ENCODE data around the gene FUOM.
A peak's percentile ranks its signal among the peaks of the same experiment; 100 is the strongest.

The FUOM gene

DNA sequence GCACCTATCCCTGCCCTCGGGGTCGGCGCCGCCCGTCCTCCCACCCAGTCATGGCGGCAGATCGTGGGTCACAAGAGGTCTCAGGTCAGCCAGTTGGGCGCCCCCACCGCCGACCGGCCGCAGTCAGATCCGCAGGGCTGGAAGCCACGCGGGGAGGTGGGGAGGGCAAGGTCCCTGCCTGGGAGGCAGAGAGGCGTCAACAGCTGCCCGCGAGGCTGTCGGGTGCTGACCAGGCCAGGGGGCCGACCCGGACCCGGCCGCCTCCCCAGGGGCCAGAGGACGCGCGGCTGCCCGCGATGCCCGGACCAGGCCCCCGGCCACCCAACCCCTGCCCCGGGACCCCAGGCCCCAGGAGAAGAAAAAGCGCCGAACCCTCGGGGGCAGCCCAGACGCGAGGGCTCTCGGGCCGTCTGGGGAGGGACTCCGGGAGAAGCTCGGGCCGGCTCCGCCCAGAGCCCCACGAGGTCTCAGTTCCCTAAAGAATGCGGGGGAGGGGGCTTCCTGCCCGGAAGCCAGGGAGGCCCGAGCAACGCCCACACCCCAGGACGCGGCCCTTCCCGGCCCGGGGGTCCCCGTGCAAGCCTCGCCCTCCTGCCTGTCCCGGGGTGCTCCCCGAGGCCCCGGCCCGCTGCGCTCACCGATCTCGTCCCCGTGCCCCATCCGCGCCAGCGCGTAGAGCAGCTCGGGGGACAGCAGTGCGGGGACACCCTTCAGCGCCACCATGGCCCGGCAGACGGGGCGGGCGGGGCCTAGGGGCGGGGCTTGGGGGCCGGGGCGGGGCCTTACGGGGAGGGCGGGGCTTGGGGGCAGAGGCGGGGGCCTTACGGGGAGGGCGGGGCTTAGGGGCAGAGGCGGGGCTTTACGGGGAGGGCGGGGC is at the start of gene FUOM:
TSS of gene FUOM (minus strand) at position 735 of the 877 bp plus-strand sequence. CDS start at position 723, 12 bp downstream.
- peaks cover 44% of the 10 kb centered on the region for H3K36me3 ChIP-seq (ENCODE audit: insufficient read depth, insufficient read length, low read length)
- H3K27me3 ChIP-seq (ENCODE audit: insufficient read depth, insufficient read length) = no peaks in the 10 kb centered on the region
- H3K9ac ChIP-seq (ENCODE audit: insufficient read length, low read depth) = peak within 1 kb of the TSS; percentile 88
- DNase-seq (ENCODE audit: low read depth, low spot score) = peak; percentile 67
- TF ChIP-seq YY1 (IDR thresholded peaks at IDR 0.05; ENCODE audit: insufficient read depth, insufficient read length) (no peak), SUZ12 (IDR thresholded peaks at IDR 0.05; ENCODE audit: extremely low read depth, insufficient read depth, insufficient read length) (no peak), ZNF274 (IDR thresholded peaks at IDR 0.05; ENCODE audit: low read depth, low read length) (no peak)
- peaks cover 4% of the 10 kb centered on the region for H3K4me1 ChIP-seq (ENCODE audit: insufficient read depth, insufficient read length)
- peak within 1 kb of the TSS; percentile 74 for H3K4me3 ChIP-seq (ENCODE audit: insufficient read length, low read depth)
- no peaks in the 10 kb centered on the region for H3K9me3 ChIP-seq (ENCODE audit: insufficient read depth, low read length)

- no peak overlapping the region for H3K4me3 ChIP-seq (ENCODE audit: insufficient read length, low read depth)
- no peaks in the 10 kb centered on the region for H3K4me1 ChIP-seq (ENCODE audit: insufficient read depth, insufficient read length)
- H3K9me3 ChIP-seq (ENCODE audit: insufficient read depth, low read length) = peaks cover 2% of the 10 kb centered on the region; the same call in 1 of the 2 replicates
- peaks cover 63% of the 10 kb centered on the region for H3K36me3 ChIP-seq (ENCODE audit: insufficient read depth, insufficient read length, low read length)
- no peak for DNase-seq (ENCODE audit: low read depth, low spot score)
- H3K27me3 ChIP-seq (ENCODE audit: insufficient read depth, insufficient read length) = no peaks in the 10 kb centered on the region
- TF ChIP-seq ZNF274 (IDR thresholded peaks at IDR 0.05; ENCODE audit: low read depth, low read length) = no peak
- H3K9ac ChIP-seq (ENCODE audit: insufficient read length, low read depth) = no peak overlapping the region
Observed at GRCh38 chr10:133405844-133406527, 48.2 kb upstream of the FUOM start.

DNA sequence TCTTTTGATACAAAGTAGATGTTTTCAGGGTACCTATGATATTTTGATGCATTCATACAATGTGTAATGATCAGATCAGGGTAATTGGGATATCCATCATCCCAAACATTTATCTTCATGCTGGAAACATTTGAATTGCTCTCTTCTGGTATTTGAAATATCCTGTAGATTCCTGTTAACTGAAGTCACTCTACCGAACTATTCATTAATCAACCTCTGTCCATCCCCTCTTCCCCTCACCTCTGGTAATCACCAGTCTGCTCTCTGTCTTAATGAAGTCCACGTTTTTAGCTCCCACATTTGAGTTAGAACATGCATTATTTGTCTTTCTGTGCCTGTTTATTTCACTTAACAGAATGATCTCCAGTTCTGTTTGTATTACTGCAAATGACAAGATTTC is 47.5 kb upstream of the FUOM start:
- Histone ChIP-seq H3K36me3 (ENCODE audit: insufficient read depth, insufficient read length, low read length) (peaks cover 66% of the 10 kb centered on the region), H3K4me3 (ENCODE audit: insufficient read length, low read depth) (no peak overlapping the region), H3K4me1 (ENCODE audit: insufficient read depth, insufficient read length) (no peaks in the 10 kb centered on the region), H3K9me3 (ENCODE audit: insufficient read depth, low read length) (no peaks in the 10 kb centered on the region; the same call in 1 of the 2 replicates), H3K27me3 (ENCODE audit: insufficient read depth, insufficient read length) (no peaks in the 10 kb centered on the region), H3K9ac (ENCODE audit: insufficient read length, low read depth) (no peak overlapping the region)
- TF ChIP-seq SUZ12 (IDR thresholded peaks at IDR 0.05; ENCODE audit: extremely low read depth, insufficient read depth, insufficient read length) = no peak
- TF ChIP-seq YY1 (IDR thresholded peaks at IDR 0.05; ENCODE audit: insufficient read depth, insufficient read length) = no peak
- no peak for TF ChIP-seq ZNF274 (IDR thresholded peaks at IDR 0.05; ENCODE audit: low read depth, low read length)
- no peak for DNase-seq (ENCODE audit: low read depth, low spot score)

GRCh38 chr10:133403784-133404183 is 46.0 kb upstream of the FUOM start:
- no peak for DNase-seq (ENCODE audit: low read depth, low spot score)
- Histone ChIP-seq H3K36me3 (ENCODE audit: insufficient read depth, insufficient read length, low read length) (peaks cover 72% of the 10 kb centered on the region), H3K4me3 (ENCODE audit: insufficient read length, low read depth) (no peak overlapping the region), H3K9ac (ENCODE audit: insufficient read length, low read depth) (no peak overlapping the region), H3K27me3 (ENCODE audit: insufficient read depth, insufficient read length) (no peaks in the 10 kb centered on the region), H3K4me1 (ENCODE audit: insufficient read depth, insufficient read length) (no peaks in the 10 kb centered on the region), H3K9me3 (ENCODE audit: insufficient read depth, low read length) (no peaks in the 10 kb centered on the region; the same call in 1 of the 2 replicates)
- TF ChIP-seq SUZ12 (IDR thresholded peaks at IDR 0.05; ENCODE audit: extremely low read depth, insufficient read depth, insufficient read length) (no peak), YY1 (IDR thresholded peaks at IDR 0.05; ENCODE audit: insufficient read depth, insufficient read length) (no peak), ZNF274 (IDR thresholded peaks at IDR 0.05; ENCODE audit: low read depth, low read length) (no peak)

GRCh38 chr10:133403359-133403758 is 45.5 kb upstream of the FUOM start:
- Histone ChIP-seq H3K9me3 (ENCODE audit: insufficient read depth, low read length) (no peaks in the 10 kb centered on the region; the same call in 1 of the 2 replicates), H3K27me3 (ENCODE audit: insufficient read depth, insufficient read length) (no peaks in the 10 kb centered on the region), H3K4me1 (ENCODE audit: insufficient read depth, insufficient read length) (no peaks in the 10 kb centered on the region), H3K9ac (ENCODE audit: insufficient read length, low read depth) (no peak overlapping the region), H3K36me3 (ENCODE audit: insufficient read depth, insufficient read length, low read length) (peaks cover 76% of the 10 kb centered on the region), H3K4me3 (ENCODE audit: insufficient read length, low read depth) (no peak overlapping the region)
- no peak for DNase-seq (ENCODE audit: low read depth, low spot score)
- TF ChIP-seq SUZ12 (IDR thresholded peaks at IDR 0.05; ENCODE audit: extremely low read depth, insufficient read depth, insufficient read length) (no peak), YY1 (IDR thresholded peaks at IDR 0.05; ENCODE audit: insufficient read depth, insufficient read length) (no peak), ZNF274 (IDR thresholded peaks at IDR 0.05; ENCODE audit: low read depth, low read length) (no peak)

DNA sequence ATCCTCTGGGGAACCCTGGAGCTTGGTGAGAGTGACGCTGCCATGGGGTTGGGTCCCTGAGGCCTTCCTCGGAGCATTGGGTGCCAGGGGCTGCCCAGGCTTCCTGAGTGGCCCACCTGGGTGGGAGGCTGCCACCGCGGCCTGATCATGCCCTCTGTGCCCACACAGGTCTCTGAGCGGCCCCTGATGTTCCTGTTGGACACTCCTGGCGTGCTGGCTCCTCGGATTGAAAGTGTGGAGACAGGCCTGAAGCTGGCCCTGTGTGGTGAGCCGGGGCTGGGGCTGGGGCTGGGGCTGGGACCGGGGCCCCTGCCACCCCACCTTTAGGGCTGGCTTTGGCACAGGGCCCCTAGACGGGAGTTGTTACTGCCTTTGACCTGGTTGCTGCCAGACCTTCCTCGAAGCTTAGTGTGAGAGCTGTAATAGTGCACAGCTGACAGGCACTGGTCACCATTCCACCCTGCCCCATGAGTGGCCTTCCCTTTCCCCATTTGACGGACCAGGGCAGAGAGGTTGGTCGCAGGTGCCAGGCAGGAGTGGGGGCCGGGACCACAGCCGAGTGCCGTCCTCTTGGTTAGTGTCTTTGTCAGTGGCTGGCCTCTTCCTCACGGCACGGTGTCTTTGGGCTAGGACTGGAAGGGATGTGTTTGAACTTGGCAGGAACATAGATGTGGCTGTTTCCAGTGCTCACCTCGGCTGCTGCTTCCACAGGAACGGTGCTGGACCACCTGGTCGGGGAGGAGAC is 44.3 kb upstream of the FUOM start:
- no peaks in the 10 kb centered on the region for H3K4me1 ChIP-seq (ENCODE audit: insufficient read depth, insufficient read length)
- no peak for TF ChIP-seq SUZ12 (IDR thresholded peaks at IDR 0.05; ENCODE audit: extremely low read depth, insufficient read depth, insufficient read length)
- TF ChIP-seq YY1 (IDR thresholded peaks at IDR 0.05; ENCODE audit: insufficient read depth, insufficient read length) = no peak
- TF ChIP-seq ZNF274 (IDR thresholded peaks at IDR 0.05; ENCODE audit: low read depth, low read length) = no peak
- DNase-seq (ENCODE audit: low read depth, low spot score) = no peak

More for the DNA sequence above, 44.3 kb upstream of the FUOM start:
- Histone ChIP-seq H3K9me3 (ENCODE audit: insufficient read depth, low read length) (no peaks in the 10 kb centered on the region), H3K27me3 (ENCODE audit: insufficient read depth, insufficient read length) (no peaks in the 10 kb centered on the region), H3K36me3 (ENCODE audit: insufficient read depth, insufficient read length, low read length) (peaks cover 78% of the 10 kb centered on the region), H3K9ac (ENCODE audit: insufficient read length, low read depth) (no peak overlapping the region), H3K4me3 (ENCODE audit: insufficient read length, low read depth) (no peak overlapping the region)
